H9 (cell line): ENCODE measurements around the gene COQ7. TPM values are rescaled to one million over a fixed set of nuclear protein-coding genes. Genes with fewer than 3 reads are reported as not detected.

Experiments used
- DNase-seq: peaks from one replicate; pipeline ENCODE4 v3.0.0-alpha.2; 2017
- H2AFZ ChIP-seq: one replicate; pipeline ENCODE4 v1.6.1; 2013; ENCODE audit warnings: mild to moderate bottlenecking, low read length, control low read depth, moderate library complexity
- H2AK5ac ChIP-seq: 2 replicates; pipeline ENCODE4 v1.6.1; 2013; ENCODE audit warnings: low read length, control low read depth, mixed read lengths; ENCODE audit not compliant: insufficient read length
- H2BK120ac ChIP-seq: one replicate; pipeline ENCODE4 v1.6.1; 2013; ENCODE audit warnings: low read depth, mild to moderate bottlenecking, low read length, control low read depth, inconsistent platforms; ENCODE audit not compliant: poor library complexity, severe bottlenecking
- H2BK12ac ChIP-seq: 2 replicates; pipeline ENCODE4 v1.6.1; 2013; ENCODE audit warnings: low read length, control low read depth, mixed read lengths, low read depth; ENCODE audit not compliant: insufficient read length
- H2BK15ac ChIP-seq: 2 replicates; pipeline ENCODE4 v1.6.1; 2013; ENCODE audit warnings: low read depth, low read length, control low read depth
- H2BK20ac ChIP-seq: one replicate; pipeline ENCODE4 v1.6.1; 2013; ENCODE audit warnings: low read depth, mild to moderate bottlenecking, low read length, control low read depth, inconsistent platforms; ENCODE audit not compliant: poor library complexity, severe bottlenecking
- H2BK5ac ChIP-seq: 2 replicates; pipeline ENCODE4 v1.6.1; 2013; ENCODE audit warnings: low read length, control low read depth, mixed read lengths; ENCODE audit not compliant: insufficient read length
- H3K14ac ChIP-seq: 2 replicates; pipeline ENCODE4 v1.6.1; 2013; ENCODE audit warnings: low read length, control low read depth; ENCODE audit not compliant: insufficient read depth
- H3K18ac ChIP-seq: 2 replicates; pipeline ENCODE4 v1.6.1; 2013; ENCODE audit warnings: low read depth, mild to moderate bottlenecking, mixed read lengths, low read length, control low read depth; ENCODE audit not compliant: insufficient read length
- H3K23ac ChIP-seq: 2 replicates; pipeline ENCODE4 v1.6.1; 2013; ENCODE audit warnings: low read length, control low read depth, mixed read lengths, low read depth; ENCODE audit not compliant: insufficient read length
- H3K23me2 ChIP-seq: 2 replicates; pipeline ENCODE4 v1.6.1; 2013; ENCODE audit warnings: low read depth, mild to moderate bottlenecking, mixed read lengths, low read length, control low read depth; ENCODE audit not compliant: insufficient read length, poor library complexity, severe bottlenecking
- H3K27ac ChIP-seq: 2 replicates; pipeline ENCODE4 v1.5.1; 2013; ENCODE audit warnings: low read length, control low read depth, mixed read lengths, low read depth; ENCODE audit not compliant: insufficient read length
- H3K27me3 ChIP-seq: 2 replicates; pipeline ENCODE4 v1.6.1; 2013; ENCODE audit warnings: low read length, control low read depth, inconsistent platforms; ENCODE audit not compliant: insufficient read depth
- H3K4ac ChIP-seq: 2 replicates; pipeline ENCODE4 v1.6.1; 2013; ENCODE audit warnings: low read depth, mild to moderate bottlenecking, control low read depth, inconsistent platforms, low read length, moderate library complexity
- H3K4me1 ChIP-seq: 2 replicates; pipeline ENCODE4 v1.6.1; 2013; ENCODE audit warnings: low read length, control low read depth, inconsistent platforms; ENCODE audit not compliant: insufficient read depth
- H3K4me2 ChIP-seq: 2 replicates; pipeline ENCODE4 v1.6.1; 2013; ENCODE audit warnings: low read length, control low read depth, mixed read lengths; ENCODE audit not compliant: insufficient read length, insufficient read depth
- H3K56ac ChIP-seq: 2 replicates; pipeline ENCODE4 v1.6.1; 2013; ENCODE audit warnings: low read depth, mild to moderate bottlenecking, mixed read lengths, low read length, control low read depth; ENCODE audit not compliant: insufficient read length
- H3K79me1 ChIP-seq: 2 replicates; pipeline ENCODE4 v1.6.1; 2013; ENCODE audit warnings: low read depth, mild to moderate bottlenecking, moderate library complexity, low read length, control low read depth, inconsistent platforms; ENCODE audit not compliant: insufficient read depth, poor library complexity, severe bottlenecking
- H3K79me2 ChIP-seq: 2 replicates; pipeline ENCODE4 v1.6.1; 2013; ENCODE audit warnings: low read length, control low read depth, inconsistent platforms; ENCODE audit not compliant: insufficient read depth
- H3K9ac ChIP-seq: 2 replicates; pipeline ENCODE4 v1.6.1; 2013; ENCODE audit warnings: low read length, control low read depth, mixed read lengths; ENCODE audit not compliant: insufficient read length; ENCODE audit errors: extremely low read depth
- H3K9me3 ChIP-seq: one replicate; pipeline ENCODE4 v1.6.1; 2013; ENCODE audit warnings: low read depth, low read length, inconsistent platforms; ENCODE audit not compliant: control insufficient read depth
- H3T11ph ChIP-seq: one replicate; pipeline ENCODE4 v1.6.1; 2013; ENCODE audit warnings: mild to moderate bottlenecking, low read length, control low read depth, inconsistent platforms
- H4K20me1 ChIP-seq: one replicate; pipeline ENCODE4 v1.6.1; 2013; ENCODE audit not compliant: control insufficient read depth, insufficient read length, insufficient read depth
- H4K5ac ChIP-seq: 2 replicates; pipeline ENCODE4 v1.6.1; 2013; ENCODE audit warnings: low read depth, mild to moderate bottlenecking, mixed read lengths, low read length, control low read depth; ENCODE audit not compliant: insufficient read length
- H4K8ac ChIP-seq: replicated peaks from 2 replicates; pipeline ENCODE4 v1.6.1; 2013; ENCODE audit warnings: low read length, control low read depth, mixed read lengths, low read depth; ENCODE audit not compliant: insufficient read length
- H4K91ac ChIP-seq: 2 replicates; pipeline ENCODE4 v1.6.1; 2013; ENCODE audit warnings: low read depth, mild to moderate bottlenecking, moderate library complexity, mixed read lengths, low read length, control low read depth; ENCODE audit not compliant: insufficient read length
- H3K27ac Mint-ChIP-seq, 3 experiments: 2 replicates in 2 of 3; 3 replicates in 1 of 3; pipeline ENCODE4 v1.8.0; 2020 to 2021; ENCODE audit warnings: mixed read lengths in 3 of 3, mild to moderate bottlenecking in 1 of 3, moderate library complexity in 1 of 3
- H3K27me3 Mint-ChIP-seq: 2 replicates; pipeline ENCODE4 v1.8.0; 2021; ENCODE audit warnings: low read depth, mild to moderate bottlenecking, moderate library complexity, mixed read lengths
- H3K36me3 Mint-ChIP-seq, 3 experiments: 2 replicates in 2 of 3; 3 replicates in 1 of 3; pipeline ENCODE4 v1.8.0; 2020 to 2021; ENCODE audit warnings: low read depth in 3 of 3, mixed read lengths in 3 of 3; ENCODE audit not compliant: insufficient read depth in 1 of 3
- H3K4me1 Mint-ChIP-seq, 2 experiments: 2 replicates each; pipeline ENCODE4 v1.8.0; 2020; ENCODE audit warnings: mixed read lengths in 2 of 2
- H3K4me3 Mint-ChIP-seq, 2 experiments: 2 replicates in 1 of 2; 3 replicates in 1 of 2; pipeline ENCODE4 v1.8.0; 2020 to 2021; ENCODE audit warnings: mild to moderate bottlenecking in 2 of 2, mixed read lengths in 2 of 2, moderate library complexity in 1 of 2
- H3K9me3 Mint-ChIP-seq, 2 experiments: 2 replicates in 1 of 2; 3 replicates in 1 of 2; pipeline ENCODE4 v1.8.0; 2020; ENCODE audit warnings: mild to moderate bottlenecking in 2 of 2, mixed read lengths in 2 of 2, moderate library complexity in 1 of 2
- WGBS: extraction: QIAGEN DNeasy Blood & Tissue Kit; methylation state at CpG from one replicate; pipeline ENCODE4 v1.1.7; 2013; ENCODE audit warnings: missing lambda C conversion rate, low lambda C conversion rate, mixed read lengths; ENCODE audit not compliant: insufficient read length; ENCODE audit errors: extremely low coverage; 5-methylcytosine and 5-hydroxymethylcytosine counted together
- total RNA-seq: library from RNA; stranded (reverse); gene quantifications from 2 replicates; pipeline ENCODE4 v1.2.1, GENCODE V29; 2021
- TF ChIP-seq, protein P1 (sequence below): fragments of 200-600 bp; sonication (generic); conservative IDR thresholded peaks from 3 replicates; pipeline ENCODE4 v1.8.0; 2021; ENCODE audit warnings: antibody characterized with exemption, mild to moderate bottlenecking

Gene COQ7
- total RNA-seq, 1 experiment from 2014 or later: 29.6 TPM

DNA sequence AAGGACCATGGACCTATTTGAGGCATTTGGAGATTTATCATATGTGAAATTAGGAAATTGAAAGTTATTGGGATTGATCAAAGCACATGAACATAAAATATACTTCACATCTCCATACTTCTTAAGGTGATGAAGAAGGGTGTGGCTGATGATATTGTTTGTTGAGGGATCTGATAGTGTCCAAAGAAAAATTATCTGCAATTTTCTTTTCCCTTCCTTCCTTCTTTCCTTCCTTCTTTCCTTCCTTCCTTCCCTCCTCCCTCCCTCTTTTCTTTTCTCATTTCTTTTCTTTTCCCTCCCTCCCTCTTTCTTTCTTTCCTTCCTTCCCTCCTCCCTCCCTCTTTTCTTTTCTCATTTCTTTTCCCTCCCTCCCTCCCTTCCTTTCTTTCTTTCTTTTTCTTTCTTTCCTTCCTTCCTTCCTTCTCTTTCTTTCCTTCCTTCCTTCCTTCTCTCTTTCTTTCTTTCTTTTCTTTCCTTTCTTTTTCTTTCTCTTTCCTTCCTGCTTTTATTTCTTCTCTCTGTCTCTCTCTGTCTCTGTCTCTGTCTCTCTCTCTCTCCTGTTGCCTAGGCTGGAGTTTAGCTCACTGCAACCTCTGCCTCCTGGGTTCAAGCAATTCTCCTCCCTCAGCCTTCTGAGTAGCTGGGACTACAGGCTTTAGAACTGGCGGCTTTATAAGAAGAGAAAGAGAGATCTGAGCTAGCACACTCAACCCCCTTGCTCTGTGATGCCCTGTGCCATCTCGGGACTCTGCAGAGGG is 25.4 kb downstream of the COQ7 start:
- Histone ChIP-seq H2BK120ac (no peak overlapping the region), H3K79me2 (no peaks in the 10 kb centered on the region), H3K27me3 (no peaks in the 10 kb centered on the region), H3K56ac (no peak overlapping the region), H2BK5ac (no peak overlapping the region), H3T11ph (no peak overlapping the region), H3K9me3 (no peaks in the 10 kb centered on the region), H3K14ac (no peak overlapping the region), H3K9ac (no peak overlapping the region), H2AK5ac (no peak overlapping the region), H4K91ac (no peak overlapping the region), H3K4ac (no peak overlapping the region), H3K27ac (no peak overlapping the region), H3K79me1 (no peaks in the 10 kb centered on the region), H2BK12ac (no peak overlapping the region), H3K23ac (no peak overlapping the region), H3K18ac (no peak overlapping the region), H3K23me2 (no peaks in the 10 kb centered on the region), H3K4me2 (no peak overlapping the region), H4K5ac (no peak overlapping the region), H4K8ac (no peak overlapping the region), H2BK20ac (no peak overlapping the region), H4K20me1 (no peaks in the 10 kb centered on the region), H2AFZ (no peak overlapping the region), H3K4me1 (no peaks in the 10 kb centered on the region), H2BK15ac (no peak overlapping the region)
- Mint-ChIP-seq H3K27me3 (peaks cover 2% of the 10 kb centered on the region; the same call in 1 of the 2 replicates), H3K36me3 (peaks cover 0 to under 1% (median 0%) of the 10 kb centered on the region in 3 experiments; a peak in 2 of 7 replicates), H3K9me3 (peaks cover 3 to 4% of the 10 kb centered on the region in 2 experiments; a peak in 4 of 5 replicates), H3K4me1 (peaks cover 5 to 6% of the 10 kb centered on the region in 2 experiments; a peak in 2 of 4 replicates), H3K27ac (no peak overlapping the region), H3K4me3 (no peak overlapping the region)
- WGBS: no CpG with 5 or more reads among the region's 2 CpGs
- DNase-seq: no peak
- TF ChIP-seq, protein P1, sequence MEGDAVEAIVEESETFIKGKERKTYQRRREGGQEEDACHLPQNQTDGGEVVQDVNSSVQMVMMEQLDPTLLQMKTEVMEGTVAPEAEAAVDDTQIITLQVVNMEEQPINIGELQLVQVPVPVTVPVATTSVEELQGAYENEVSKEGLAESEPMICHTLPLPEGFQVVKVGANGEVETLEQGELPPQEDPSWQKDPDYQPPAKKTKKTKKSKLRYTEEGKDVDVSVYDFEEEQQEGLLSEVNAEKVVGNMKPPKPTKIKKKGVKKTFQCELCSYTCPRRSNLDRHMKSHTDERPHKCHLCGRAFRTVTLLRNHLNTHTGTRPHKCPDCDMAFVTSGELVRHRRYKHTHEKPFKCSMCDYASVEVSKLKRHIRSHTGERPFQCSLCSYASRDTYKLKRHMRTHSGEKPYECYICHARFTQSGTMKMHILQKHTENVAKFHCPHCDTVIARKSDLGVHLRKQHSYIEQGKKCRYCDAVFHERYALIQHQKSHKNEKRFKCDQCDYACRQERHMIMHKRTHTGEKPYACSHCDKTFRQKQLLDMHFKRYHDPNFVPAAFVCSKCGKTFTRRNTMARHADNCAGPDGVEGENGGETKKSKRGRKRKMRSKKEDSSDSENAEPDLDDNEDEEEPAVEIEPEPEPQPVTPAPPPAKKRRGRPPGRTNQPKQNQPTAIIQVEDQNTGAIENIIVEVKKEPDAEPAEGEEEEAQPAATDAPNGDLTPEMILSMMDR: no peak
